Activated CD4-positive, alpha-beta T cell treated with anti-CD3 and anti-CD28 coated beads, Interleukin-2, Interleukin-4, amounts not matched to agents 100 ng/mL and 50 ng/mL, durations not matched to agents 16 hours and 8 hours (primary cell): ENCODE measurements around the gene PLCH2.
"Not testable (repeated sequence)": the region's sequence is repeated elsewhere in the genome, so short reads cannot be mapped to it uniquely, and the experiment has no call there.

Experiments
- DNase-seq: peaks from one replicate; pipeline ENCODE4 v3.0.0-alpha.2; 2020; ENCODE audit warnings: low spot score

PLCH2 gene

GRCh38 chr1:2476061-2476999 lies at the start of gene PLCH2:
PLCH2 (plus strand) TSS chr1:2476289; CDS start chr1:2476589, 300 bp downstream.
- no peak for DNase-seq

GRCh38 chr1:2426540-2426939 lies 49.5 kb upstream of the PLCH2 start:
- no peak for DNase-seq

GRCh38 chr1:2427051-2427450 lies 49.0 kb upstream of the PLCH2 start:
- DNase-seq: no peak

GRCh38 chr1:2427976-2428375 lies 48.1 kb upstream of the PLCH2 start:
- no peak for DNase-seq

GRCh38 chr1:2428490-2428889 lies 47.6 kb upstream of the PLCH2 start:
- no peak for DNase-seq

- no peak for DNase-seq
Measured at GRCh38 chr1:2429780-2430591, 46.1 kb upstream of the PLCH2 start.

- DNase-seq: no peak
Measured at GRCh38 chr1:2430592-2430973, 45.5 kb upstream of the PLCH2 start.

- no peak for DNase-seq
Measured at GRCh38 chr1:2431103-2431502, 45.0 kb upstream of the PLCH2 start.

- DNase-seq: no peak
Measured at GRCh38 chr1:2431518-2431917, 44.6 kb upstream of the PLCH2 start.

GRCh38 chr1:2432441-2432844 lies 43.6 kb upstream of the PLCH2 start:
- no peak for DNase-seq

GRCh38 chr1:2433196-2433595 lies 42.9 kb upstream of the PLCH2 start:
- DNase-seq: no peak

GRCh38 chr1:2433936-2434655 lies 42.0 kb upstream of the PLCH2 start:
- no peak for DNase-seq

GRCh38 chr1:2435091-2435490 lies 41.0 kb upstream of the PLCH2 start:
- no peak for DNase-seq

- no peak for DNase-seq
Measured at GRCh38 chr1:2435746-2436355, 40.2 kb upstream of the PLCH2 start.

- DNase-seq: no peak
Measured at GRCh38 chr1:2436876-2437275, 39.2 kb upstream of the PLCH2 start.

GRCh38 chr1:2437617-2438016 lies 38.5 kb upstream of the PLCH2 start:
- no peak for DNase-seq

GRCh38 chr1:2438038-2438437 lies 38.1 kb upstream of the PLCH2 start:
- DNase-seq: no peak

GRCh38 chr1:2438641-2439040 lies 37.4 kb upstream of the PLCH2 start:
- DNase-seq: no peak

GRCh38 chr1:2439369-2439768 lies 36.7 kb upstream of the PLCH2 start:
- no peak for DNase-seq

- not testable (repeated sequence) for DNase-seq
Measured at GRCh38 chr1:2440346-2440745, 35.7 kb upstream of the PLCH2 start.

GRCh38 chr1:2441746-2442145 lies 34.3 kb upstream of the PLCH2 start:
- DNase-seq: no peak

GRCh38 chr1:2442661-2443060 lies 33.4 kb upstream of the PLCH2 start:
- no peak for DNase-seq
